GM19035 (cell line): ENCODE measurements around the gene GLOD4.
"Not testable (repeated sequence)": the region's sequence is repeated elsewhere in the genome, so short reads cannot be mapped to it uniquely, and the experiment has no call there.

Experiments used
- ATAC-seq: cut with Tn5 transposase; IDR thresholded peaks from one replicate; pipeline ENCODE4 v1.9.1; 2021; ENCODE audit not compliant: unreplicated experiment

GLOD4 gene

GRCh38 chr17:802901-803881 is 21.1 kb upstream of the GLOD4 start:
- no peak for ATAC-seq

- no peak for ATAC-seq
Observed at GRCh38 chr17:802481-802880, 20.4 kb upstream of the GLOD4 start.

GRCh38 chr17:801660-802059 is 19.6 kb upstream of the GLOD4 start:
- ATAC-seq, result no peak

- ATAC-seq, result no peak
Observed at GRCh38 chr17:800446-801242, 18.6 kb upstream of the GLOD4 start.

- no peak for ATAC-seq
Observed at GRCh38 chr17:799261-799660, 17.2 kb upstream of the GLOD4 start.

- no peak for ATAC-seq
Observed at GRCh38 chr17:798246-798645, 16.2 kb upstream of the GLOD4 start.

- no peak for ATAC-seq
Observed at GRCh38 chr17:797236-797840, 15.3 kb upstream of the GLOD4 start.

GRCh38 chr17:796609-797008 is 14.5 kb upstream of the GLOD4 start:
- ATAC-seq, result no peak

GRCh38 chr17:795721-796120 is 13.6 kb upstream of the GLOD4 start:
- ATAC-seq, result no peak

- ATAC-seq, result no peak
Observed at GRCh38 chr17:795276-795675, 13.2 kb upstream of the GLOD4 start.

- ATAC-seq, result no peak
Observed at GRCh38 chr17:794876-795275, 12.8 kb upstream of the GLOD4 start.

- no peak for ATAC-seq
Observed at GRCh38 chr17:792277-792676, 10.2 kb upstream of the GLOD4 start.

- no peak for ATAC-seq
Observed at GRCh38 chr17:791829-792228, 9.7 kb upstream of the GLOD4 start.

GRCh38 chr17:790874-791247 is 8.8 kb upstream of the GLOD4 start:
- ATAC-seq, result not testable (repeated sequence)

- not testable (repeated sequence) for ATAC-seq
Observed at GRCh38 chr17:789931-790873, 8.1 kb upstream of the GLOD4 start.

- no peak for ATAC-seq
Observed at GRCh38 chr17:789160-789840, 7.2 kb upstream of the GLOD4 start.

- ATAC-seq, result no peak
Observed at GRCh38 chr17:788551-788950, 6.5 kb upstream of the GLOD4 start.

- no peak for ATAC-seq
Observed at GRCh38 chr17:787641-788221, 5.7 kb upstream of the GLOD4 start.

- not testable (repeated sequence) for ATAC-seq
Observed at GRCh38 chr17:785901-786300, 3.8 kb upstream of the GLOD4 start.

GRCh38 chr17:784143-784542 is 2.1 kb upstream of the GLOD4 start:
- ATAC-seq, result no peak
